Measurements from ENCODE around the gene CYB5R3. TPM values are rescaled to one million over a fixed set of nuclear protein-coding genes. Genes with fewer than 3 reads are reported as not detected.
"Not testable (repeated sequence)": the region's sequence is repeated elsewhere in the genome, so short reads cannot be mapped to it uniquely, and the experiment has no call there.

CYB5R3 gene
- polyA plus RNA-seq, 2 of the 4 experiments (the other 2 are of a cell fraction): 30.8 to 51.8 TPM

DNA sequence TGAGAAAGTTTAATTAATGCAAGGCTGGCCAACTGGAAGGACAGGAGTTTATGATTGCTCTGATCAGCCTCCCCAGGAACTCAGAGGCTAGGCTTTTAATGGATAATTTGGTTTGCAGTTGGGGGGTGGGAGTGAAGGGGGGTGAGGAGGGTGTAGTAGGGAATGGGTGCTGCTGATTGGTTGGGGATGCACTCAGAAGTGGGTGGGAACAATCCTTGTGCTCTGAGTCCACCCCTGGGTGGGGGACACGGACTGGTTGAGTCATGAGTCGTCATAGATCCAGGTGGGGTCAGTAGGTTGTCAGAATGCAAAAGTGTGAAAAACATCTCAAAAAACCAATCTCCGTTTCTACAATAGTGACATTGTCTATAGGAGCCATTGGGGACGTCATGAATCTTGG, 20.9 kb upstream of the CYB5R3 start:
- no peak for FAIRE-seq
- Histone ChIP-seq H3K4me3 (no peak overlapping the region), H3K27ac (no peak overlapping the region), H3K4me2 (no peak overlapping the region), H3K4me1 (peaks cover 10% of the 10 kb centered on the region), H3K9me3 (no peaks in the 10 kb centered on the region)
- TF ChIP-seq E2F6 (IDR thresholded peaks at IDR 0.05; ENCODE audit: borderline replicate concordance, low read depth) (no peak), EHMT2 (IDR thresholded peaks at IDR 0.05; ENCODE audit: low read depth) (no peak)
- no peak for ATAC-seq
- DNase-seq (ENCODE audit: low read depth in 1 of 2, low spot score in 1 of 2): no peak
- WGBS (ENCODE audit: missing lambda C conversion rate): 79% methylated on average over 4 of the region's 4 CpGs
- ChIA-PET CTCF (interaction anchor here (0.6 kb wide), 1 partner anchor 198 kb away, joined by 3 read pairs; no protein-coding TSS in a partner anchor), POLR2A (no interaction called here)

GRCh38 chr22:42666393-42666792, 17.2 kb upstream of the CYB5R3 start:
- 95% methylated on average over 3 of the region's 3 CpGs for WGBS (ENCODE audit: missing lambda C conversion rate)
- H3K9me3 ChIP-seq; H3K27ac ChIP-seq; H3K4me3 ChIP-seq; H3K4me2 ChIP-seq; DNase-seq (ENCODE audit: low read depth in 1 of 2, low spot score in 1 of 2); ATAC-seq; POLR2A ChIA-PET; CTCF ChIA-PET; H3K4me1 ChIP-seq; FAIRE-seq: not testable (repeated sequence)

- Histone ChIP-seq H3K4me2 (no peak overlapping the region), H3K9me3 (no peaks in the 10 kb centered on the region), H3K4me1 (no peaks in the 10 kb centered on the region), H3K4me3 (no peak overlapping the region), H3K27ac (peak overlapping the region in 1 of 2 experiments; percentile 37; a peak in 1 of 6 replicates)
- ChIA-PET CTCF (interaction anchor here (0.9 kb wide), 1 partner anchor 117 kb away, joined by 4 read pairs; no protein-coding TSS in a partner anchor), POLR2A (no interaction called here)
- no peak for FAIRE-seq
- WGBS (ENCODE audit: missing lambda C conversion rate): 84% methylated on average over 10 of the region's 11 CpGs
- no peak for ATAC-seq
- TF ChIP-seq KDM5A (IDR thresholded peaks at IDR 0.05) (no peak), EHMT2 (IDR thresholded peaks at IDR 0.05; ENCODE audit: low read depth) (no peak), SMC3 (IDR thresholded peaks at IDR 0.05) (no peak), HOXB5 (CRISPR knock-in tag; IDR thresholded peaks at IDR 0.05) (no peak), PHF8 (IDR thresholded peaks at IDR 0.05; ENCODE audit: borderline replicate concordance, low read depth) (no peak), GATA3 (IDR thresholded peaks at IDR 0.05; ENCODE audit: borderline replicate concordance) (no peak), FOSL2 (IDR thresholded peaks at IDR 0.05) (no peak), FOSL2 (CRISPR knock-in tag; IDR thresholded peaks at IDR 0.05) (no peak), CBX2 (IDR thresholded peaks at IDR 0.05; ENCODE audit: borderline replicate concordance, low read depth) (no peak), CHD2 (IDR thresholded peaks at IDR 0.05; ENCODE audit: low read length, partially characterized antibody) (no peak), RCOR1 (IDR thresholded peaks at IDR 0.05; ENCODE audit: low read depth, low read length) (no peak), MAZ (IDR thresholded peaks at IDR 0.05; ENCODE audit: borderline replicate concordance, low read depth, low read length) (no peak)
- TF ChIP-seq, protein P1, sequence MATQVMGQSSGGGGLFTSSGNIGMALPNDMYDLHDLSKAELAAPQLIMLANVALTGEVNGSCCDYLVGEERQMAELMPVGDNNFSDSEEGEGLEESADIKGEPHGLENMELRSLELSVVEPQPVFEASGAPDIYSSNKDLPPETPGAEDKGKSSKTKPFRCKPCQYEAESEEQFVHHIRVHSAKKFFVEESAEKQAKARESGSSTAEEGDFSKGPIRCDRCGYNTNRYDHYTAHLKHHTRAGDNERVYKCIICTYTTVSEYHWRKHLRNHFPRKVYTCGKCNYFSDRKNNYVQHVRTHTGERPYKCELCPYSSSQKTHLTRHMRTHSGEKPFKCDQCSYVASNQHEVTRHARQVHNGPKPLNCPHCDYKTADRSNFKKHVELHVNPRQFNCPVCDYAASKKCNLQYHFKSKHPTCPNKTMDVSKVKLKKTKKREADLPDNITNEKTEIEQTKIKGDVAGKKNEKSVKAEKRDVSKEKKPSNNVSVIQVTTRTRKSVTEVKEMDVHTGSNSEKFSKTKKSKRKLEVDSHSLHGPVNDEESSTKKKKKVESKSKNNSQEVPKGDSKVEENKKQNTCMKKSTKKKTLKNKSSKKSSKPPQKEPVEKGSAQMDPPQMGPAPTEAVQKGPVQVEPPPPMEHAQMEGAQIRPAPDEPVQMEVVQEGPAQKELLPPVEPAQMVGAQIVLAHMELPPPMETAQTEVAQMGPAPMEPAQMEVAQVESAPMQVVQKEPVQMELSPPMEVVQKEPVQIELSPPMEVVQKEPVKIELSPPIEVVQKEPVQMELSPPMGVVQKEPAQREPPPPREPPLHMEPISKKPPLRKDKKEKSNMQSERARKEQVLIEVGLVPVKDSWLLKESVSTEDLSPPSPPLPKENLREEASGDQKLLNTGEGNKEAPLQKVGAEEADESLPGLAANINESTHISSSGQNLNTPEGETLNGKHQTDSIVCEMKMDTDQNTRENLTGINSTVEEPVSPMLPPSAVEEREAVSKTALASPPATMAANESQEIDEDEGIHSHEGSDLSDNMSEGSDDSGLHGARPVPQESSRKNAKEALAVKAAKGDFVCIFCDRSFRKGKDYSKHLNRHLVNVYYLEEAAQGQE (IDR thresholded peaks at IDR 0.05): no peak
- TF ChIP-seq, protein P2, sequence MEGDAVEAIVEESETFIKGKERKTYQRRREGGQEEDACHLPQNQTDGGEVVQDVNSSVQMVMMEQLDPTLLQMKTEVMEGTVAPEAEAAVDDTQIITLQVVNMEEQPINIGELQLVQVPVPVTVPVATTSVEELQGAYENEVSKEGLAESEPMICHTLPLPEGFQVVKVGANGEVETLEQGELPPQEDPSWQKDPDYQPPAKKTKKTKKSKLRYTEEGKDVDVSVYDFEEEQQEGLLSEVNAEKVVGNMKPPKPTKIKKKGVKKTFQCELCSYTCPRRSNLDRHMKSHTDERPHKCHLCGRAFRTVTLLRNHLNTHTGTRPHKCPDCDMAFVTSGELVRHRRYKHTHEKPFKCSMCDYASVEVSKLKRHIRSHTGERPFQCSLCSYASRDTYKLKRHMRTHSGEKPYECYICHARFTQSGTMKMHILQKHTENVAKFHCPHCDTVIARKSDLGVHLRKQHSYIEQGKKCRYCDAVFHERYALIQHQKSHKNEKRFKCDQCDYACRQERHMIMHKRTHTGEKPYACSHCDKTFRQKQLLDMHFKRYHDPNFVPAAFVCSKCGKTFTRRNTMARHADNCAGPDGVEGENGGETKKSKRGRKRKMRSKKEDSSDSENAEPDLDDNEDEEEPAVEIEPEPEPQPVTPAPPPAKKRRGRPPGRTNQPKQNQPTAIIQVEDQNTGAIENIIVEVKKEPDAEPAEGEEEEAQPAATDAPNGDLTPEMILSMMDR (IDR thresholded peaks at IDR 0.05): no peak
- no peak for DNase-seq (ENCODE audit: low read depth in 1 of 2, low spot score in 1 of 2)
These were observed 16.0 kb upstream of the CYB5R3 start for GRCh38 chr22:42664976-42665831.
